BLaER1 treated with 17β-estradiol and CSF1 and Interleukin-3, amounts not matched to agents 10 nM and 100 nM (cell line): ENCODE data around the gene PARD3.

Source experiments
- H3K27ac ChIP-seq, 11 experiments: shearing (Covaris generic); formaldehyde crosslinking; 2 replicates each; pipeline ENCODE4 v1.8.1; 2022
- H3K27me3 ChIP-seq, 11 experiments: shearing (Covaris generic); formaldehyde crosslinking; 2 replicates each; pipeline ENCODE4 v1.8.1; 2022
- H3K36me3 ChIP-seq, 11 experiments: shearing (Covaris generic); formaldehyde crosslinking; 2 replicates each; pipeline ENCODE4 v1.8.1; 2022
- H3K4me1 ChIP-seq, 10 experiments: shearing (Covaris generic); formaldehyde crosslinking; 2 replicates each; pipeline ENCODE4 v1.8.1; 2022
- H3K4me2 ChIP-seq, 11 experiments: shearing (Covaris generic); formaldehyde crosslinking; 2 replicates each; pipeline ENCODE4 v1.8.1; 2022
- H3K4me3 ChIP-seq, 10 experiments: shearing (Covaris generic); formaldehyde crosslinking; 2 replicates each; pipeline ENCODE4 v1.8.1; 2022
- H3K9ac ChIP-seq, 11 experiments: shearing (Covaris generic); formaldehyde crosslinking; 2 replicates each; pipeline ENCODE4 v1.8.1; 2022
- H3K9me3 ChIP-seq, 11 experiments: shearing (Covaris generic); formaldehyde crosslinking; replicated peaks in 1 of 11; 2 replicates each; pipeline ENCODE4 v1.8.1; 2022
- H4K20me1 ChIP-seq, 11 experiments: shearing (Covaris generic); formaldehyde crosslinking; 2 replicates each; pipeline ENCODE4 v1.8.1; 2022
- Cebpa-rat ChIP-seq, 11 experiments: shearing (Covaris generic); IDR thresholded peaks; 2 replicates each; pipeline ENCODE4 v1.8.1; 2022

The PARD3 gene

GRCh38 chr10:34124522-34125035, 690.5 kb downstream of the PARD3 start:
- peaks cover 0 to 15% (median 12%) of the 10 kb centered on the region in 10 experiments; a peak in 16 of 20 replicates for H3K4me1 ChIP-seq
- no peak for TF ChIP-seq Cebpa-rat (IDR thresholded peaks at IDR 0.05)
- no peaks in the 10 kb centered on the region for H3K27me3 ChIP-seq
- no peak overlapping the region for H3K4me2 ChIP-seq
- no peak overlapping the region for H3K9ac ChIP-seq
- H3K36me3 ChIP-seq: peaks cover 0 to 12% (median under 1%) of the 10 kb centered on the region in 11 experiments; a peak in 6 of 22 replicates
- peaks cover 0 to 7% (median under 1%) of the 10 kb centered on the region in 11 experiments; a peak in 7 of 22 replicates for H3K9me3 ChIP-seq
- no peak overlapping the region for H3K4me3 ChIP-seq
- H3K27ac ChIP-seq: no peak overlapping the region
- H4K20me1 ChIP-seq: no peaks in the 10 kb centered on the region

- no peak for TF ChIP-seq Cebpa-rat (IDR thresholded peaks at IDR 0.05)
- H3K4me3 ChIP-seq: no peak overlapping the region
- no peak overlapping the region for H3K9ac ChIP-seq
- H3K9me3 ChIP-seq: peaks cover 0 to 9% (median 5%) of the 10 kb centered on the region in 11 experiments; a peak in 8 of 22 replicates
- peaks cover 0 to 13% (median 8%) of the 10 kb centered on the region in 11 experiments; a peak in 12 of 22 replicates for H3K36me3 ChIP-seq
- H4K20me1 ChIP-seq: no peaks in the 10 kb centered on the region
- no peaks in the 10 kb centered on the region for H3K27me3 ChIP-seq
- no peak overlapping the region for H3K27ac ChIP-seq
- peaks cover 0 to 15% (median 12%) of the 10 kb centered on the region in 10 experiments; a peak in 16 of 20 replicates for H3K4me1 ChIP-seq
- peak overlapping the region in 10 of 11 experiments; percentile 4 to 52 (median 37); a peak in 17 of 22 replicates for H3K4me2 ChIP-seq
These were observed 693.1 kb downstream of the PARD3 start for GRCh38 chr10:34121781-34122622.

- no peak overlapping the region for H3K4me3 ChIP-seq
- peaks cover 0 to 9% (median 5%) of the 10 kb centered on the region in 11 experiments; a peak in 8 of 22 replicates for H3K9me3 ChIP-seq
- peak overlapping the region in 9 of 11 experiments; percentile 17 to 52 (median 41); a peak in 16 of 22 replicates for H3K4me2 ChIP-seq
- H4K20me1 ChIP-seq: no peaks in the 10 kb centered on the region
- peaks cover 0 to 15% (median 12%) of the 10 kb centered on the region in 10 experiments; a peak in 16 of 20 replicates for H3K4me1 ChIP-seq
- TF ChIP-seq Cebpa-rat (IDR thresholded peaks at IDR 0.05): no peak
- peaks cover 0 to 13% (median 8%) of the 10 kb centered on the region in 11 experiments; a peak in 12 of 22 replicates for H3K36me3 ChIP-seq
- H3K27me3 ChIP-seq: no peaks in the 10 kb centered on the region
- H3K27ac ChIP-seq: no peak overlapping the region
- no peak overlapping the region for H3K9ac ChIP-seq
These were observed 693.9 kb downstream of the PARD3 start for GRCh38 chr10:34121125-34121753.

GRCh38 chr10:34119456-34119855, 695.6 kb downstream of the PARD3 start:
- H3K4me3 ChIP-seq: no peak overlapping the region
- H3K9me3 ChIP-seq: peaks cover 0 to 9% (median 5%) of the 10 kb centered on the region in 11 experiments; a peak in 8 of 22 replicates
- no peak overlapping the region for H3K4me2 ChIP-seq
- H3K27me3 ChIP-seq: no peaks in the 10 kb centered on the region
- H3K36me3 ChIP-seq: peaks cover 0 to 13% (median 8%) of the 10 kb centered on the region in 11 experiments; a peak in 12 of 22 replicates
- no peaks in the 10 kb centered on the region for H4K20me1 ChIP-seq
- H3K27ac ChIP-seq: no peak overlapping the region
- peaks cover 0 to 15% (median 12%) of the 10 kb centered on the region in 10 experiments; a peak in 16 of 20 replicates for H3K4me1 ChIP-seq
- TF ChIP-seq Cebpa-rat (IDR thresholded peaks at IDR 0.05): no peak
- no peak overlapping the region for H3K9ac ChIP-seq

GRCh38 chr10:34116681-34117271, 698.3 kb downstream of the PARD3 start:
- Histone ChIP-seq H3K4me2 (no peak overlapping the region), H3K27ac (no peak overlapping the region), H3K27me3 (no peaks in the 10 kb centered on the region), H4K20me1 (no peaks in the 10 kb centered on the region), H3K4me1 (peaks cover 0 to 8% (median 6%) of the 10 kb centered on the region in 10 experiments; a peak in 15 of 20 replicates), H3K4me3 (no peak overlapping the region), H3K9ac (no peak overlapping the region), H3K9me3 (peaks cover 0 to 9% (median 5%) of the 10 kb centered on the region in 11 experiments; a peak in 8 of 22 replicates), H3K36me3 (peaks cover 0 to 13% (median 8%) of the 10 kb centered on the region in 11 experiments; a peak in 12 of 22 replicates)
- TF ChIP-seq Cebpa-rat (IDR thresholded peaks at IDR 0.05): no peak

- Histone ChIP-seq H3K4me2 (no peak overlapping the region), H3K9me3 (peaks cover 0 to 9% (median 5%) of the 10 kb centered on the region in 11 experiments; a peak in 8 of 22 replicates), H3K27me3 (no peaks in the 10 kb centered on the region), H3K36me3 (peaks cover 0 to 16% (median 9%) of the 10 kb centered on the region in 11 experiments; a peak in 12 of 22 replicates), H3K27ac (no peak overlapping the region), H4K20me1 (no peaks in the 10 kb centered on the region), H3K4me3 (no peak overlapping the region), H3K4me1 (peaks cover 0 to 2% (median under 1%) of the 10 kb centered on the region in 10 experiments; a peak in 9 of 20 replicates), H3K9ac (no peak overlapping the region)
- TF ChIP-seq Cebpa-rat (IDR thresholded peaks at IDR 0.05): no peak
These were observed 698.9 kb downstream of the PARD3 start for GRCh38 chr10:34116220-34116641.

- Histone ChIP-seq H3K4me1 (peaks cover 0 to 5% (median 0%) of the 10 kb centered on the region in 10 experiments; a peak in 1 of 20 replicates), H3K9me3 (peaks cover 0 to 9% (median 5%) of the 10 kb centered on the region in 11 experiments; a peak in 8 of 22 replicates), H3K4me2 (no peak overlapping the region), H3K27me3 (no peaks in the 10 kb centered on the region), H3K36me3 (peaks cover 0 to 26% (median 16%) of the 10 kb centered on the region in 11 experiments; a peak in 13 of 22 replicates), H4K20me1 (no peaks in the 10 kb centered on the region), H3K9ac (no peak overlapping the region), H3K4me3 (no peak overlapping the region), H3K27ac (no peak overlapping the region)
- no peak for TF ChIP-seq Cebpa-rat (IDR thresholded peaks at IDR 0.05)
These were observed 700.2 kb downstream of the PARD3 start for GRCh38 chr10:34114914-34115313.

- Histone ChIP-seq H3K4me3 (no peak overlapping the region), H3K9ac (no peak overlapping the region), H4K20me1 (no peaks in the 10 kb centered on the region), H3K27ac (no peak overlapping the region), H3K4me2 (no peak overlapping the region), H3K36me3 (peaks cover 0 to 17% (median 10%) of the 10 kb centered on the region in 11 experiments; a peak in 9 of 22 replicates), H3K27me3 (no peaks in the 10 kb centered on the region), H3K4me1 (peaks cover 0 to 7% (median 0%) of the 10 kb centered on the region in 10 experiments; a peak in 1 of 20 replicates), H3K9me3 (no peaks in the 10 kb centered on the region; a peak in 2 of 22 replicates)
- TF ChIP-seq Cebpa-rat (IDR thresholded peaks at IDR 0.05): no peak
These were observed 701.4 kb downstream of the PARD3 start for GRCh38 chr10:34113504-34114225.
